SK-N-SH (cell line): ENCODE results near the gene SLC17A3. TPM values are rescaled to one million over a fixed set of nuclear protein-coding genes. Genes with fewer than 3 reads are reported as not detected.

Source experiments
- CTCF ChIA-PET: fragments of 300-600, 350-600 bp; formaldehyde crosslinking; extraction: SDS; loops from one replicate; lab custom pipeline; 2021; lab: Yijun Ruan, JAX
- POLR2A ChIA-PET: fragments of 350-600 bp; sonication (Branson Sonifier 250); formaldehyde crosslinking; extraction: SDS; loops from one replicate; lab custom pipeline; 2020; ENCODE audit warnings: antibody characterized with exemption, inconsistent platforms; lab: Yijun Ruan, JAX
- DNase-seq: peaks from one replicate; pipeline ENCODE4 v3.0.0; 2012
- H2AFZ ChIP-seq: fragments of 200-600 bp; sonication (generic); 2 replicates; pipeline ENCODE4 v1.8.1; 2016; ENCODE audit warnings: antibody characterized with exemption, mild to moderate bottlenecking, low read depth
- H3F3A ChIP-seq: fragments of 200-600 bp; sonication (generic); replicated peaks from 2 replicates; pipeline ENCODE3; 2016; ENCODE audit warnings: antibody characterized with exemption, mild to moderate bottlenecking; ENCODE audit not compliant: insufficient read depth
- H3K27ac ChIP-seq, 2 experiments: fragments of 200-500 bp in 1 of 2; fragments of 200-600 bp in 1 of 2; sonication (Bioruptor generic) in 1 of 2; sonication (generic), shearing (Covaris generic) in 1 of 2; 2 replicates each; pipeline versions ENCODE4 v1.5.1 to v1.6.1; 2014 to 2016; ENCODE audit warnings: low read depth in 2 of 2, inconsistent platforms in 1 of 2, low read length in 1 of 2, mild to moderate bottlenecking in 1 of 2, mixed read lengths in 1 of 2
- H3K27me3 ChIP-seq: fragments of 200-600 bp; sonication (generic), shearing (Covaris generic); 2 replicates; pipeline ENCODE4 v1.6.1; 2016; ENCODE audit warnings: mixed run types; ENCODE audit not compliant: insufficient read depth
- H3K36me3 ChIP-seq, 2 experiments: fragments of 200-500 bp in 1 of 2; fragments of 200-600 bp in 1 of 2; sonication (Bioruptor generic) in 1 of 2; sonication (generic) in 1 of 2; replicated peaks in 1 of 2; 2 replicates each; pipeline versions ENCODE3 to v1.5.1; 2014 to 2016; ENCODE audit warnings: low read length in 1 of 2, mild to moderate bottlenecking in 1 of 2; ENCODE audit not compliant: insufficient read depth in 2 of 2, control insufficient read depth in 1 of 2
- H3K4me1 ChIP-seq, 2 experiments: fragments of 200-500 bp in 1 of 2; fragments of 200-600 bp in 1 of 2; sonication (Bioruptor generic) in 1 of 2; sonication (generic), shearing (Covaris generic) in 1 of 2; 2 replicates each; pipeline versions ENCODE4 v1.5.1 to v1.6.1; 2014 to 2016; ENCODE audit warnings: low read depth in 1 of 2, low read length in 1 of 2, mixed run types in 1 of 2; ENCODE audit not compliant: insufficient read depth in 2 of 2, control insufficient read depth in 1 of 2
- H3K4me2 ChIP-seq: fragments of 200-600 bp; sonication (generic), shearing (Covaris generic); 2 replicates; pipeline ENCODE4 v1.6.1; 2017; ENCODE audit warnings: mixed run types
- H3K4me3 ChIP-seq, 2 experiments: fragments of 200-500 bp in 1 of 2; fragments of 200-600 bp in 1 of 2; sonication (Bioruptor generic) in 1 of 2; sonication (generic), shearing (Covaris generic) in 1 of 2; 2 replicates each; pipeline versions ENCODE4 v1.5.1 to v1.8.1; 2014 to 2016; ENCODE audit warnings: low read depth in 2 of 2, inconsistent platforms in 1 of 2, low read length in 1 of 2, mild to moderate bottlenecking in 1 of 2, mixed read lengths in 1 of 2, moderate library complexity in 1 of 2
- H3K79me2 ChIP-seq: fragments of 200-600 bp; sonication (generic); 2 replicates; pipeline ENCODE4 v1.8.1; 2017; ENCODE audit warnings: mild to moderate bottlenecking; ENCODE audit not compliant: insufficient read depth
- H3K9ac ChIP-seq: fragments of 200-600 bp; sonication (generic); 2 replicates; pipeline ENCODE4 v1.6.1; 2017; ENCODE audit warnings: mixed run types
- H3K9me2 ChIP-seq: fragments of 200-600 bp; sonication (generic); 2 replicates; pipeline ENCODE4 v1.6.1; 2017; ENCODE audit warnings: mixed run types
- H3K9me3 ChIP-seq: fragments of 200-600 bp; sonication (generic); 2 replicates; pipeline ENCODE4 v1.6.1; 2017; ENCODE audit warnings: mixed run types, mild to moderate bottlenecking, moderate library complexity
- H4K20me1 ChIP-seq: fragments of 200-600 bp; sonication (generic); 2 replicates; pipeline ENCODE4 v1.6.1; 2017; ENCODE audit warnings: mild to moderate bottlenecking, mixed run types; ENCODE audit not compliant: insufficient read depth
- CHD2 ChIP-seq: fragments of 150-350 bp; IDR thresholded peaks from 2 replicates; pipeline ENCODE4 v1.6.1; 2018; ENCODE audit warnings: low read length; ENCODE audit not compliant: partially characterized antibody
- CTCF ChIP-seq: fragments of 200-600 bp; sonication (generic); IDR thresholded peaks from 2 replicates; pipeline ENCODE4 v1.6.1; 2017; ENCODE audit warnings: antibody characterized with exemption, mild to moderate bottlenecking, moderate library complexity
- EZH2phosphoT487 ChIP-seq: fragments of 200-600 bp; sonication (generic); IDR thresholded peaks from 2 replicates; pipeline ENCODE4 v1.6.1; 2017; ENCODE audit warnings: low read depth, mixed run types, mild to moderate bottlenecking, antibody characterized with exemption, moderate library complexity, borderline replicate concordance
- FOSL2 ChIP-seq: IDR thresholded peaks from 2 replicates; pipeline ENCODE4 v1.4.0; 2012; ENCODE audit warnings: low read depth, mild to moderate bottlenecking, moderate library complexity, borderline replicate concordance
- FOXM1 ChIP-seq: IDR thresholded peaks from 2 replicates; pipeline ENCODE4 v1.4.0; 2012; ENCODE audit warnings: low read depth, mild to moderate bottlenecking
- GABPA ChIP-seq: IDR thresholded peaks from 2 replicates; pipeline ENCODE4 v1.4.0; 2012; ENCODE audit warnings: low read depth, mild to moderate bottlenecking
- GATA2 ChIP-seq: sonication (generic); formaldehyde crosslinking; IDR thresholded peaks from 2 replicates; pipeline ENCODE4 v1.5.0; 2020; ENCODE audit warnings: mild to moderate bottlenecking, missing genetic modification reagents
- JUND ChIP-seq: IDR thresholded peaks from 2 replicates; pipeline ENCODE4 v1.4.0; 2012
- MAX ChIP-seq: IDR thresholded peaks from 2 replicates; pipeline ENCODE4 v1.4.0; 2012; ENCODE audit warnings: low read depth
- MXI1 ChIP-seq: IDR thresholded peaks from 2 replicates; pipeline ENCODE4 v1.6.1; 2012; ENCODE audit warnings: mild to moderate bottlenecking, low read depth, low read length, improper control_type of control experiment
- NFIC ChIP-seq: IDR thresholded peaks from 2 replicates; pipeline ENCODE4 v1.4.0; 2012; ENCODE audit warnings: borderline replicate concordance
- NRF1 ChIP-seq: IDR thresholded peaks from 2 replicates; pipeline ENCODE4 v1.6.1; 2012; ENCODE audit warnings: low read depth, mild to moderate bottlenecking, low read length
- RFX5 ChIP-seq: IDR thresholded peaks from 2 replicates; pipeline ENCODE4 v1.6.1; 2012; ENCODE audit warnings: mild to moderate bottlenecking, improper control_type of control experiment, low read length
- SMC3 ChIP-seq: IDR thresholded peaks from 2 replicates; pipeline ENCODE4 v1.6.1; 2012; ENCODE audit warnings: low read depth, low read length, improper control_type of control experiment
- TCF12 ChIP-seq: IDR thresholded peaks from 2 replicates; pipeline ENCODE4 v1.4.0; 2012
- TEAD4 ChIP-seq: IDR thresholded peaks from 2 replicates; pipeline ENCODE4 v1.4.0; 2012; ENCODE audit warnings: mild to moderate bottlenecking, borderline replicate concordance; ENCODE audit not compliant: insufficient read depth
- WGBS: methylation state at CpG from one replicate; pipeline ENCODE4 v1.1.6; 2017; ENCODE audit warnings: low lambda C conversion rate; 5-methylcytosine and 5-hydroxymethylcytosine counted together
- polyA plus RNA-seq, 3 experiments: library from polyadenylated mRNA; depleted of rRNA; stranded (reverse); fragments of >200 nt; gene quantifications; 2 replicates each; pipeline ENCODE4 v1.2.3, GENCODE V29; 2012
- TF ChIP-seq, protein P1 (sequence below): IDR thresholded peaks from 2 replicates; pipeline ENCODE4 v1.4.0; 2012; ENCODE audit warnings: low read depth, borderline replicate concordance

Gene SLC17A3
- polyA plus RNA-seq, 1 of the 3 experiments (the other 2 are of a cell fraction): not detected

DNA sequence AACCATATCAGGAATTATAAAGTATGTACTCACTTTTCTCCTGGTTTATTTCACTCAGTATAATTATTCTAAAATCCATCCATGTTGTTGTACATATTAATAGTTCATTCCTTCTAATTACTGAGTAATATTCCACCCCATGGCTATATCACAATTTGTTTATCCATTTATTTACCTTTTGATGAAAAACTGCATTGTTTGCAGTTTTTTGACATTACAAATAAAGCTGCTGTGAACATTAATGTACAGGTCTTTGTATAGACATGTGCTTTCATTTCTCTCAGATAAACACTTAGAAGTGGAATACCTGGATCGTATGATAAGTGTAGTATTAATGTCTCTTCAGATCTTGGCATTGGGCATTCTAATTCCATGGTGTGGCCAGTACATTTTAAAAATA, 4.2 kb downstream of the SLC17A3 start (continued):
- TF ChIP-seq CTCF (no peak), MXI1 (no peak), FOSL2 (no peak), MAX (no peak), TEAD4 (no peak), NFIC (no peak), GABPA (no peak)
- TF ChIP-seq, protein P1, sequence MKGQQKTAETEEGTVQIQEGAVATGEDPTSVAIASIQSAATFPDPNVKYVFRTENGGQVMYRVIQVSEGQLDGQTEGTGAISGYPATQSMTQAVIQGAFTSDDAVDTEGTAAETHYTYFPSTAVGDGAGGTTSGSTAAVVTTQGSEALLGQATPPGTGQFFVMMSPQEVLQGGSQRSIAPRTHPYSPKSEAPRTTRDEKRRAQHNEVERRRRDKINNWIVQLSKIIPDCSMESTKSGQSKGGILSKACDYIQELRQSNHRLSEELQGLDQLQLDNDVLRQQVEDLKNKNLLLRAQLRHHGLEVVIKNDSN: no peak

GRCh38 chr6:25868436-25869183, 5.4 kb downstream of the SLC17A3 start:
- 33% methylated on average over 3 of the region's 3 CpGs for WGBS
- TF ChIP-seq CTCF: no peak
- TF ChIP-seq TEAD4: no peak
- TF ChIP-seq RFX5: no peak
- no peak for TF ChIP-seq NRF1
- no peak for TF ChIP-seq JUND
- TF ChIP-seq EZH2phosphoT487: no peak
- no peak for TF ChIP-seq SMC3
- no peak for TF ChIP-seq TCF12
- TF ChIP-seq GABPA: no peak
- TF ChIP-seq NFIC: no peak
- TF ChIP-seq GATA2 (CRISPR knock-in tag): no peak
- TF ChIP-seq CHD2: no peak
- TF ChIP-seq FOXM1: no peak
- H2AFZ ChIP-seq: no peak overlapping the region
- no peaks in the 10 kb centered on the region for H3K36me3 ChIP-seq
- no peaks in the 10 kb centered on the region for H3K4me1 ChIP-seq
- no peaks in the 10 kb centered on the region for H3K79me2 ChIP-seq
- H3K27me3 ChIP-seq: no peaks in the 10 kb centered on the region
- H4K20me1 ChIP-seq: no peaks in the 10 kb centered on the region
- ChIA-PET CTCF (no interaction called here), POLR2A (no interaction called here)
- DNase-seq: no peak
- H3K9me2 ChIP-seq: no peaks in the 10 kb centered on the region
- no peak overlapping the region for H3K4me2 ChIP-seq
- H3K27ac ChIP-seq: no peak overlapping the region
- H3K9me3 ChIP-seq: no peaks in the 10 kb centered on the region
- no peak overlapping the region for H3K9ac ChIP-seq
- H3F3A ChIP-seq: no peaks in the 10 kb centered on the region
- H3K4me3 ChIP-seq: no peak overlapping the region
